AG09309 (cell line): Measurements from ENCODE around the gene TRIM39.
"Not testable (repeated sequence)": the region's sequence is repeated elsewhere in the genome, so short reads cannot be mapped to it uniquely, and the experiment has no call there.

Experiments
- DNase-seq: peaks from one replicate; pipeline ENCODE4 v3.0.0-alpha.2; 2010; ENCODE audit warnings: low read depth
- H3K4me3 ChIP-seq: 2 replicates; pipeline ENCODE4 v1.5.1; 2011; ENCODE audit warnings: mild to moderate bottlenecking, low read depth, low read length, moderate library complexity; ENCODE audit not compliant: control insufficient read depth
- CTCF ChIP-seq: IDR thresholded peaks from 2 replicates; pipeline ENCODE4 v1.5.1; 2011; ENCODE audit warnings: mild to moderate bottlenecking, low read depth, low read length, inconsistent platforms; ENCODE audit not compliant: insufficient read depth, control insufficient read depth; ENCODE audit errors: missing control alignments

Gene TRIM39

GRCh38 chr6:30326526-30327231, at the start of gene TRIM39:
Gene TRIM39, plus strand, starts transcription at chr6:30326927. Its CDS starts 2,391 bp downstream, at chr6:30329318.
- no peak for DNase-seq
- H3K4me3 ChIP-seq = peak within 1 kb of the TSS; percentile 94
- TF ChIP-seq CTCF = no peak

DNA sequence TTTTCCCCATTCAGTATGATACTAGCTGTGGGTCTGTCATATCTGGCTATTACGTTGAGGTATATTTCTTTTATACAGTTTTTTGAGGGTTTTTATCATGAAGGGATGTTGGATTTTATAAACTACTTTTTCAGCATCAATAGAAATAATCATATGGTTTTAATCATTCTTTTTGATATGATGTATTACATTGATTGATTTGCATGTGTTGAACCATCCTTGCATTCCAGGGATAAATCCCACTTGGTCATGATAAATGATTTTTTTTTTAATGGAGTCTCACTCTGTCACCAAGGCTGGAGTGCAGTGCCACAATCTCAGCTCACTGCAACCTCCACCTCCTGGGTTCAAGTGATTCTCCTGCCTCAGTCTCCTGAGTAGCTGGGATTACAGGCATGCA, 45.7 kb upstream of the TRIM39 start:
- DNase-seq, H3K4me3 ChIP-seq: not testable (repeated sequence)

DNA sequence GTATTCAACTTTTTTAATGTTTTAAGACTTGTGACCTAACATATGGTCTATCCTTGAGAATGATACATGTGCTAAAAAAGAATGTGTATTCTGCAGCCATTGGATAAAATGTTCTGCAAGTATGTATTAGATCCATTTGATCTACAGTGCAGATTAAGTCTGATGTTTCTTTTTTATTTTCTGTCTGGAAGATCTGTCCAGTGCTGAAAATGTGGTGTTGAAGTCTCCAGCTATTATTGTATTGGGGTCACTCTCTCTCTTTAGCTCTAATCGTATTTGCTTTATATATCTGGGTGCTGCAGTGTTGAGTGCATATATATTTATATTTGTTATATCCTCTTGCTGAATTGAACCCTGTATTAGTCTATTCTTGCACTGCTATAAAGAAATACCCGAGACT, 44.2 kb upstream of the TRIM39 start:
- TF ChIP-seq CTCF = no peak
- no peak for DNase-seq
- no peak overlapping the region for H3K4me3 ChIP-seq

GRCh38 chr6:30283761-30284160, 43.0 kb upstream of the TRIM39 start:
- no peak overlapping the region for H3K4me3 ChIP-seq
- DNase-seq = no peak

GRCh38 chr6:30287139-30287538, 39.6 kb upstream of the TRIM39 start:
- no peak overlapping the region for H3K4me3 ChIP-seq
- no peak for DNase-seq
- no peak for TF ChIP-seq CTCF

More at GRCh38 chr6:30283761-30284160, 43.0 kb upstream of the TRIM39 start:
- TF ChIP-seq CTCF = no peak

DNA sequence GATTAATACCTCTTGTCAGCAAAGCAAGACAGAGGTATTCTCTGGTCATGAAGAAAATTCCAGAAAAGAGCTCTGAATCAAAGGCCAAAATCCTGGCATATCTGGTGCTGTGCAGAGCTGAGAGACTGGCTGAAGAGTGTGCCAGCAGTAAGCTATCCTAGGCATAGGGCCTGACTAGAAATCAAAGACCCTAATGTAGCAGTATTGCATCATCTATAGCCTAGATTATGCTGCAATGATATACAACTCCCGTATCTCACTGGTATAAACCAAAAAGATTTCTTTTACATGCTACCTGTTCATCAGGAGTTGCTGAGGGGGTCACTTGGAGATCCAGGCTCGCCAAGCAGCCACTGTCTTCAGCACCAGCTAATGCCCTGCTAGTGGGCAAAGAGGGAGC, 30.9 kb upstream of the TRIM39 start:
- no peak for TF ChIP-seq CTCF
- no peak overlapping the region for H3K4me3 ChIP-seq
- DNase-seq = no peak

DNA sequence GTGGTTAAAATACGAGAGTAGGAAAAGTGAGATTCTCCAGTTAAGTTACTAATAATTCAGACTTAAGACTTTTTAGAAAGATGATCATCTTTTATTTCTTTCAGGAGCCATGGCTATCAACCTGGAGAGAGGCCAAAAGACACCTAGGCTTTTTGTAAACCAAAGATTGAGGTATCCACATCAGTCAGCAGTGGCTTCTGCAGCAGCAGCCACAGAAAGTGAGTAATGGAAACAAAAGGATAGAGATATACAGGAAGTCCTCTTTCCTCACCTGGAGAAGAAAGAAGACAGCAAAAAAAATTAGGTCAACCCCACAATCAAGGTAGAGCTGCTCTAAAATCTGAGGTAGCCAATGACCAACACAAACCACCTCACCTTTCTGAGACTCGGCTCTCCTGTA, 22.7 kb upstream of the TRIM39 start:
- no peak for DNase-seq
- H3K4me3 ChIP-seq = no peak overlapping the region
- TF ChIP-seq CTCF = no peak
